HepG2 (cell line): Measurements from ENCODE around the gene SLC22A7. TPM values are rescaled to one million over a fixed set of nuclear protein-coding genes. Genes with fewer than 3 reads are reported as not detected.
A peak's percentile ranks its signal among the peaks of the same experiment; 100 is the strongest.

Source experiments
- ATRX ChIP-seq: sonication (generic); formaldehyde crosslinking; IDR thresholded peaks from 2 replicates; pipeline ENCODE4 v1.4.0; 2020; ENCODE audit warnings: missing genetic modification reagents, borderline replicate concordance
- CAMTA2 ChIP-seq: sonication (generic); formaldehyde crosslinking; IDR thresholded peaks from 2 replicates; pipeline ENCODE4 v1.4.0; 2020; ENCODE audit warnings: mild to moderate bottlenecking, missing genetic modification reagents, borderline replicate concordance
- CBFB ChIP-seq: sonication (generic); formaldehyde crosslinking; IDR thresholded peaks from 2 replicates; pipeline ENCODE4 v1.4.0; 2020; ENCODE audit warnings: missing genetic modification reagents
- DR1 ChIP-seq: sonication (generic); formaldehyde crosslinking; IDR thresholded peaks from 2 replicates; pipeline ENCODE4 v1.8.0; 2021; ENCODE audit warnings: mild to moderate bottlenecking, missing genetic modification reagents, inconsistent platforms
- ETS1 ChIP-seq: sonication (generic); formaldehyde crosslinking; IDR thresholded peaks from 2 replicates; pipeline ENCODE4 v1.4.0; 2020; ENCODE audit warnings: missing genetic modification reagents
- FOSL1 ChIP-seq: sonication (generic); formaldehyde crosslinking; IDR thresholded peaks from 2 replicates; pipeline ENCODE4 v1.9.0; 2021; ENCODE audit warnings: missing genetic modification reagents, borderline replicate concordance
- ISL2 ChIP-seq: sonication (generic); formaldehyde crosslinking; IDR thresholded peaks from 2 replicates; pipeline ENCODE4 v1.5.0; 2020; ENCODE audit warnings: missing genetic modification reagents
- JUN ChIP-seq: sonication (generic); formaldehyde crosslinking; IDR thresholded peaks from 2 replicates; pipeline ENCODE4 v1.4.0; 2020; ENCODE audit warnings: mild to moderate bottlenecking, missing genetic modification reagents
- POLR2AphosphoS5 ChIP-seq: IDR thresholded peaks from 2 replicates; pipeline ENCODE4 v1.6.1; 2012; ENCODE audit warnings: low read depth, low read length
- SRSF4 ChIP-seq: fragments of 200-400 bp; formaldehyde crosslinking; IDR thresholded peaks from one replicate; pipeline ENCODE4 v1.6.1; 2018; ENCODE audit warnings: mild to moderate bottlenecking, low read depth, low read length, moderate library complexity; ENCODE audit not compliant: poor library complexity, severe bottlenecking
- TGIF2 ChIP-seq: IDR thresholded peaks from 2 replicates; pipeline ENCODE4 v1.6.1; 2016; ENCODE audit warnings: control low read depth, missing compliant biosample characterization
- THAP9 ChIP-seq: sonication (generic); formaldehyde crosslinking; IDR thresholded peaks from 2 replicates; pipeline ENCODE4; 2020; ENCODE audit warnings: missing genetic modification reagents, mild to moderate bottlenecking, borderline replicate concordance
- TOE1 ChIP-seq: sonication (generic); formaldehyde crosslinking; IDR thresholded peaks from 2 replicates; pipeline ENCODE4 v1.4.0; 2020; ENCODE audit warnings: mild to moderate bottlenecking, missing genetic modification reagents
- TRIM22 ChIP-seq: fragments of 450-650 bp; IDR thresholded peaks from 2 replicates; pipeline ENCODE4 v1.6.1; 2017
- ZNF746 ChIP-seq: sonication (generic); formaldehyde crosslinking; IDR thresholded peaks from 2 replicates; pipeline ENCODE4 v1.8.0; 2022; ENCODE audit warnings: mild to moderate bottlenecking, missing genetic modification reagents
- ZNF766 ChIP-seq: sonication (generic); formaldehyde crosslinking; IDR thresholded peaks from 2 replicates; pipeline ENCODE4 v1.5.0; 2020; ENCODE audit warnings: missing genetic modification reagents, borderline replicate concordance
- ZNF780A ChIP-seq: sonication (generic); formaldehyde crosslinking; IDR thresholded peaks from 2 replicates; pipeline ENCODE4 v1.8.0; 2022; ENCODE audit warnings: mild to moderate bottlenecking, missing genetic modification reagents, moderate library complexity
- ZNF883 ChIP-seq: sonication (generic); formaldehyde crosslinking; IDR thresholded peaks from 2 replicates; pipeline ENCODE4 v1.5.1; 2020; ENCODE audit warnings: mild to moderate bottlenecking, missing genetic modification reagents; ENCODE audit errors: not compliant biosample characterization
- polyA plus RNA-seq, 8 experiments: library from polyadenylated mRNA; depleted of rRNA in 3 of 8; stranded (reverse) in 7 of 8; unstranded in 1 of 8; fragments of >200 nt; fragmentation: Illumina TruSeq in 4 of 8; extraction: Trizol in 4 of 8; gene quantifications; 2 replicates each; pipeline versions ENCODE4 v1.2.1 to v1.2.3, GENCODE V29; 2011 to 2016; ENCODE audit warnings: low read depth in 4 of 8, missing spikeins in 1 of 8, mixed read lengths in 1 of 8; ENCODE audit not compliant: insufficient read depth in 1 of 8
- total RNA-seq, 5 experiments: library from RNA; depleted of rRNA; stranded (reverse); fragments of >200 nt; fragmentation: Illumina TruSeq; extraction: Trizol; gene quantifications; 2 replicates each; pipeline ENCODE4 v1.2.3, GENCODE V29; 2016; ENCODE audit warnings: low read depth in 1 of 5
- TF ChIP-seq, protein P1 (sequence below): sonication (generic); formaldehyde crosslinking; IDR thresholded peaks from 2 replicates; pipeline ENCODE4 v1.8.1; 2023; ENCODE audit warnings: mild to moderate bottlenecking, missing genetic modification reagents
- TF ChIP-seq, protein P2 (sequence below): IDR thresholded peaks from 2 replicates; pipeline ENCODE4 v1.6.1; 2018; ENCODE audit warnings: missing genetic modification reagents, mild to moderate bottlenecking, missing compliant biosample characterization

SLC22A7 gene
- total and polyA plus RNA-seq, 2 of the 13 experiments (the other 11 are each of a cell fraction or from before 2014, with no cell fraction given) = 5.3 to 22.6 TPM

DNA sequence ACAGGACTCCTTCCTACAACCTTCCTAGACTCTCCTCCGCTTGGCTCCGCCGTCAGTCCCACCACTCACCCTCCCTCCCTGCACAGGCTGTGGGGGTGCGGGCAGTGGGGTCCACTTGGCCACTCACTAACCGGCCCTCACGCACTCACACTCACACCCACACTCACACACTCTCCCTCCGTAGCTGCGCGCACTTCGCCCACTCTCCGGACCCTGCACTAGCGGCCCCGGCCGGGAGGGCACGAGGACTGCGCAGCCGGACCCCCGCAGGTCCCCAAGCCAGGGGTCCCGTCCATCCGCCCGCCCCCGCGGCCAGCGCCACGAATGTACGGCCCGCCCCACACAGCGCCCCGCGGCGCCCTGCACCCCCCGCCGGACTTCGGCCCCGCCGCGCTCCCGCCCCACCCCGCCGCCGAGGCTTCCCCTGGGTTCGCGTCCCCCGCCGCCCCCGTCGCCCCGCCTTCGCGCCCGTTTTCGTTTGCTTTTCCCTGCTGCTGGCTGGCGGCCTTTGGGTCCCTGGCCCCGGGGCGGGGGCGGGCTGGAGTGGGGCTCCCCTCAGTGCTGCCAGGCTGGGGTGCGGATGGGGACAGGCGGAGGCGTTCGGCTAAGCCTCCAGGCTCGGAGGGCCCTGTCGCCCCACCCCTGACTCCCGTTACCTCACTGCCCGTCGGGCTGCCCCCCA is 23.0 kb upstream of the SLC22A7 start (continued):
- TF ChIP-seq THAP9 = no peak
- no peak; the same call in 1 of the 2 replicates for TF ChIP-seq ZNF780A (CRISPR knock-in tag)
- no peak; the same call in 1 of the 2 replicates for TF ChIP-seq ZNF766 (CRISPR knock-in tag)
- peak; percentile 77 for TF ChIP-seq POLR2AphosphoS5
- peak; percentile 66; the same call in 1 of the 2 replicates for TF ChIP-seq CAMTA2
- TF ChIP-seq, protein P1, sequence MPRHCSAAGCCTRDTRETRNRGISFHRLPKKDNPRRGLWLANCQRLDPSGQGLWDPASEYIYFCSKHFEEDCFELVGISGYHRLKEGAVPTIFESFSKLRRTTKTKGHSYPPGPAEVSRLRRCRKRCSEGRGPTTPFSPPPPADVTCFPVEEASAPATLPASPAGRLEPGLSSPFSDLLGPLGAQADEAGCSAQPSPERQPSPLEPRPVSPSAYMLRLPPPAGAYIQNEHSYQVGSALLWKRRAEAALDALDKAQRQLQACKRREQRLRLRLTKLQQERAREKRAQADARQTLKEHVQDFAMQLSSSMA (CRISPR knock-in tag) = no peak
- peak; percentile 23; the same call in 1 of the 2 replicates for TF ChIP-seq DR1
- no peak for TF ChIP-seq CBFB (CRISPR knock-in tag)
- TF ChIP-seq ZNF883 (CRISPR knock-in tag) = peak; percentile 81
- TF ChIP-seq FOSL1 = no peak
- TF ChIP-seq TGIF2 (CRISPR knock-in tag) = no peak; the same call in 1 of the 2 replicates
- TF ChIP-seq TOE1 (CRISPR knock-in tag) = no peak
- no peak for TF ChIP-seq ETS1
- TF ChIP-seq ISL2 = peak; percentile 23; the same call in 1 of the 2 replicates
- no peak for TF ChIP-seq ATRX (CRISPR knock-in tag)
- peak; percentile 94 for TF ChIP-seq ZNF746
- no peak for TF ChIP-seq TRIM22
- TF ChIP-seq, protein P2, sequence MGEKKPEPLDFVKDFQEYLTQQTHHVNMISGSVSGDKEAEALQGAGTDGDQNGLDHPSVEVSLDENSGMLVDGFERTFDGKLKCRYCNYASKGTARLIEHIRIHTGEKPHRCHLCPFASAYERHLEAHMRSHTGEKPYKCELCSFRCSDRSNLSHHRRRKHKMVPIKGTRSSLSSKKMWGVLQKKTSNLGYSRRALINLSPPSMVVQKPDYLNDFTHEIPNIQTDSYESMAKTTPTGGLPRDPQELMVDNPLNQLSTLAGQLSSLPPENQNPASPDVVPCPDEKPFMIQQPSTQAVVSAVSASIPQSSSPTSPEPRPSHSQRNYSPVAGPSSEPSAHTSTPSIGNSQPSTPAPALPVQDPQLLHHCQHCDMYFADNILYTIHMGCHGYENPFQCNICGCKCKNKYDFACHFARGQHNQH (CRISPR knock-in tag) = peak; percentile 44; the same call in 1 of the 2 replicates
- TF ChIP-seq JUN (CRISPR knock-in tag) = 0 out of 2 replicates have a peak, but pooled peaks have one; percentile 60
- TF ChIP-seq SRSF4 = no peak
